GM21390 (cell line): ENCODE data around the gene LRP10.
A peak's percentile ranks its signal among the peaks of the same experiment; 100 is the strongest.
"Not testable (repeated sequence)": the region's sequence is repeated elsewhere in the genome, so short reads cannot be mapped to it uniquely, and the experiment has no call there.

Experiments used
- ATAC-seq: cut with Tn5 transposase; IDR thresholded peaks from one replicate; pipeline ENCODE4 v1.9.1; 2021; ENCODE audit not compliant: unreplicated experiment

The LRP10 gene

DNA sequence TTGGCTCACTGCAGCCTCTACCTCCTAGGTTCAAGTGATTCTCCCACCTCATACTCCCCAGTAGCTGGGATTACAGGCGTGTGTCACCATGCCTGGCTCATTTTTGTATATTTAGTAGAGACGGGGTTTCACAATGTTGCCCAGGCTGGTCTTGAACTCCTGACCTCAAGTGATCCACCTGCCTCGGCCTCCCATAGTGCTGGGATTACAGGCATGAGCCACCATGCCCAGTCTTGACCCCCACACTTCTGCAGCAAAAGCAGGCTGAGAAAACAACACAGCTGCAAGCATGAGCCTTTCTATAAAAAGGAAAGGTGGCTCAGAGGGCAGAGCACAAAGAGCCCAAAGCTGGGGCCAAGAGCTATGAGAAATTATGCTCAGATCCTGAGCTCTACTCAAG, 11.2 kb upstream of the LRP10 start:
- not testable (repeated sequence) for ATAC-seq

DNA sequence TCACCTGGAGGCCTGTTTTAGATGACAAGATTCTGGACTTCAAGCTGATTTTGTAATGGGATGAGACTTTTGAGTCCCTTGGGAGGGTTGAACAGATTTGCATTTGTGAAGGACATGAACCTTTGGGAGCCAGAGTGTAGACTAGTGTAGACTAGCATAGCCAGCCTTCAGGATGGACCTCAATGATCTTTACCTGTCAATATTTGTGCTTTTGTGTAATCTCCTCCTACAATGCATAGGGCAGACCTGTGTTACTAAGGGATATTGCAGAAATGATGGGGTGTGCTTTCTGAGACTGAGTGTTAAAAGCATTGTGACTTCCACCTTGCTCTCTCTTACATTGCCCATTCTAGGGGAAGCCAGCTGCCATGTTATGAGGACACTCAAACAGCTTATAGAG, 9.9 kb upstream of the LRP10 start:
- ATAC-seq, result no peak

DNA sequence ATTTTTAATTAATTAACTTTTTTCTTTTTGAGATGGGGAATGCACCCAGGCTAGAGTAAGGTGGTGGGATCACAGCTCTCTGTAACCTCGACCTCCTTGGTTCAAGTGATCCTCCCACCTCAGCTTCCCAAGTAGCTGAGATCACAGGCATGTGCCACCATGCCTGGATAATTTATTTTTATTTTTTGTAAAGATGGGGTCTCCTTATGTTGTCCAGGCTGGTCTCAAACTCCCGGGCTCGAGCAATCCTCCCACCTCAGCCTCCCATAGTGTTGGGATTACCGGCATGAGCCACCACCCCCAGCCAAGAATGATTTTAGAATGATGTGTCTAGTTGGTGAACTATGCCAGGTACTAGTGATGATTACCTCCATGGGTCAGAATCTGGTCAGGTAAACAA, 6.6 kb upstream of the LRP10 start:
- no peak for ATAC-seq

DNA sequence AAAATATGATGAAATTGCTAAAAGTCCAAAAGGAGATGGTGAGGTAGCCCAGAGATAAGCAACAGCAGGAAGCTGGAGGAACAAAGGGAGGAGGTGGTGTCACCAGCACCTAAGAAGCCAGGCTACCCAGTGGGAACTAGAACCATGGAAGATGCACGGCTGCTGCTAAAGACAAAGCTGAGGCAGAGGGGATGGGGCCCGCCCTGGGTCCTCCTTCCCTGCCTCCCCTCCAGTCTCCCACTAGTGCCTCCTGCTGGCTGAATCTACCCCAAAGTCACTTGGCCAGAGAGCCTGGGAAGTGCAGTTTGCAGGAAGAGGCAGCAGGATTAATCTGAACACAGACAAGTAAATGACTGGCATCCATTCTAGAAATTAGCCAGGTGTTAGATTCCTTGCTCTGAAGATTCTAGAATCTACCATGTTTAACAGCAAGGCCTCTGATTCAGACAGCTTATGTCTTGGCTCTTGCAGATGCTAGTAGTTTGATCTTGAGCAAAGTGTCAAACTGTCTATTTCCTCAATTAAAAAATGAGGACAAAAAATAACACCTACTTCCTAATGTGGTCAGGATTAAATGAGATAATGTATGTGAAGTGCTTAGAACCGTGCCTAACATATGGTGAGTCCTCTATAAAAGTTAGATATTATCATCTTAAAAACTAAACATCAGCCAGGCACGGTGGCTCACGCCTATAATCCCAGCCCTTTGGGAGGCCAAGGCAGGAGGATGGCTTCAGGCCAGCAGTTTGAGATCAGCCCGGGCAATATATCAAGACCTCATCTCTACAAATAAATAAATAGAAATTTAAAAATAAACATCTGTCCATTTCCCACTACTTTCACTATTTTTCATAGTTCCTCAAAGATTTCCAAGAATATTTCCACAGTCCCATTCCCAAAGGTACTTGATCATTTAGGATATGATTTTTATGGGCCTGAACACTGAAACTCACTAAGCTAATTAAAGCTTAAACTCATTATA, 5.8 kb upstream of the LRP10 start:
- no peak for ATAC-seq

DNA sequence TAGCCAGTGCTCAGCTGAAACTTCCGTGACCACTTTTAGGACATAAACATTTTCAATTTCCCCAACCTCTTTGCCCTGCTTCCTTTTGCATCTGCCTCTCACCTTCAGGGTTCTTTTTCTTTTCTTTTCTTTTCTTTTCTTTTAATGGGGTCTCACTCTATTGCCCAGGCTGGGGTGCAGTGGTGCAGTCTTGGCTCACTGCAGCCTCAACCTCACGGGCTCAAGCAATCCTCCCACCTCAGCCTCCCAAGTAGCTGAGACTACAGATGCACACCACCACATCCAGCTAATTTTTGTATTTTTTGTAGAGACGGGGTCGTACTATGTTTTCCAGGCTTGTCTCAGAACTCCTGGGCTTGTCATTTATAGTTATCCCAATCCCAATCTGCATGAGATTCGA, 4.7 kb upstream of the LRP10 start:
- ATAC-seq, result no peak

DNA sequence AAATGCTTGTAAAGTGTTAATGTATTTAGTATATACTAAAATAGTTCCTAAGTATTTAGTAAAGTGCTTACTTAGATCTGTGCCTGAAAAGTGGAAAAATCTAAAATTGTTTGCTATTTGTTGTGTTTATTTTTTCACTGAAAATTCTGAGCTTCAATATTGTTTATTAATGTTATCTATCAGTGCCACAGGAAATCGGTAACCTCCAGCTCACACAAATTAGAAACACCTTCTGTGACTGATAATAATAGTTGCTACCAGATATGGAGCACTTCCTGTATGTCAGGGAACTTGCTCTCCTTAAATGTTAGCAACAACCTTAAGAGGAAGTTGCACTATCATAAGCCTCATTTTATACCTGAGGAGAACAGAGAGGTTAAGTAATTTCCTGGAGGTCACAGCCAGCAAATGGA, 723 bp upstream of the LRP10 start:
- ATAC-seq, result peak; percentile 43

DNA sequence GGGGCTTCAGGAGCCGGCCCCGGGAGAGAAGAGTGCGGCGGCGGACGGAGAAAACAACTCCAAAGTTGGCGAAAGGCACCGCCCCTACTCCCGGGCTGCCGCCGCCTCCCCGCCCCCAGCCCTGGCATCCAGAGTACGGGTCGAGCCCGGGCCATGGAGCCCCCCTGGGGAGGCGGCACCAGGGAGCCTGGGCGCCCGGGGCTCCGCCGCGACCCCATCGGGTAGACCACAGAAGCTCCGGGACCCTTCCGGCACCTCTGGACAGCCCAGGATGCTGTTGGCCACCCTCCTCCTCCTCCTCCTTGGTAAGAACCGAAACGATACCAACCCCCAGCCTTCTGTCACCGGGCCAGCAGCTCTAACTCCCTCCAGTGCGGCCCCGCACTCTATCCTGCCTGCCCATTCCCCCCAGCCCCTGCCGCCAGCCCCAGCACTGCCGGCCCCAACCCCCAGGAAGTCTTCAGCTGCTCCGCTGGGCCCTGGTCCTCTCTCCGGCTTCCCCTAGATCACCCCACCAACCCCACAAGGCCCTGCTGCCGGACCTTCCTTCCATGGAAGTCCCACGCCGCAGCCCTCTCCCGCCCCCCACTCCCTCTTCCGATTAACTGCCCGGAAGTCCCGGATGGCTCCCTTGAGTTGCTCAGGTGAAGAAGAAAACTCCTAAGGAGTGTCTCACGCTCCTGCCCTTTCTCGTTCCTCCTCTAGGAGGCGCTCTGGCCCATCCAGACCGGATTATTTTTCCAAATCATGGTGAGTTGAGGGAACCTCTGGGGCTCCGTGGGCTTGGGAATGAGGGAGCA, 693 bp downstream of the LRP10 start:
- peak; percentile 21 for ATAC-seq

DNA sequence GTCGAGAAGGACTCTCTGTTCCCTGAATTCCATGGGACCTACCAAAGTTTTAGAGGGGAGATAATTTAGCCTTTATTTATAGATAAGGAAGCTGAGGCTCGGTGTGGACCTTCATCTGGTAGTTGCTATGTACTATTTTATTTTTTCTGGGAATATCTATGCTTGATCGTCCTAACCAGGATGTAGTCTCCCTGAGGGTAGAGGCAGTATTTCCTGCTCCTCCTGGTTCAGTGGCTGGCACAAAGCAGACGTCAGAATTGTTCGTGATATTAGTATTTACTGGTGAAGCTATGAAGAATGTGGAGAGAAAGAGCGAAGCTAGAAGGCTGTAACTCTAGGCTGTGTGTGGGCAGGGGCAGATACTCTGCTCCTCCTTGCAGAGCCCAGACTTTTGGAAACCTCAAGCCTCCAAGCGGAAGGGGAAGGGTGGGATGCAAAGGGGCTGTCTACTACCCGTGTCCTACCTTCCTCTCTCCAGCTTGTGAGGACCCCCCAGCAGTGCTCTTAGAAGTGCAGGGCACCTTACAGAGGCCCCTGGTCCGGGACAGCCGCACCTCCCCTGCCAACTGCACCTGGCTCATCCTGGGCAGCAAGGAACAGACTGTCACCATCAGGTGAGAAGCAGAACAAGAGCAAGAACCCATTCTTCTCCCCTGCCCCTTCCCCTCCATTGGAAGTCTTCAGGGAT, 1.4 kb downstream of the LRP10 start:
- ATAC-seq, result no peak

DNA sequence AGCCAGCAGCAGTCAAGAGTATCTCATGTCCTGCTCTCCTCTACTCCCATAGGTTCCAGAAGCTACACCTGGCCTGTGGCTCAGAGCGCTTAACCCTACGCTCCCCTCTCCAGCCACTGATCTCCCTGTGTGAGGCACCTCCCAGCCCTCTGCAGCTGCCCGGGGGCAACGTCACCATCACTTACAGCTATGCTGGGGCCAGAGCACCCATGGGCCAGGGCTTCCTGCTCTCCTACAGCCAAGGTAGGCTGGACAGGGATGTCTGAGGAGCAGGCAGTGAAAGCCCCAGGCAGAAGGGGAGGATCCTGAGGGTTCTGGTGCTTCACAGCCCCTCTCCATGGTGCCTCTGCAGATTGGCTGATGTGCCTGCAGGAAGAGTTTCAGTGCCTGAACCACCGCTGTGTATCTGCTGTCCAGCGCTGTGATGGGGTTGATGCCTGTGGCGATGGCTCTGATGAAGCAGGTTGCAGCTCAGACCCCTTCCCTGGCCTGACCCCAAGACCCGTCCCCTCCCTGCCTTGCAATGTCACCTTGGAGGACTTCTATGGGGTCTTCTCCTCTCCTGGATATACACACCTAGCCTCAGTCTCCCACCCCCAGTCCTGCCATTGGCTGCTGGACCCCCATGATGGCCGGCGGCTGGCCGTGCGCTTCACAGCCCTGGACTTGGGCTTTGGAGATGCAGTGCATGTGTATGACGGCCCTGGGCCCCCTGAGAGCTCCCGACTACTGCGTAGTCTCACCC, 3.6 kb downstream of the LRP10 start:
- no peak for ATAC-seq

DNA sequence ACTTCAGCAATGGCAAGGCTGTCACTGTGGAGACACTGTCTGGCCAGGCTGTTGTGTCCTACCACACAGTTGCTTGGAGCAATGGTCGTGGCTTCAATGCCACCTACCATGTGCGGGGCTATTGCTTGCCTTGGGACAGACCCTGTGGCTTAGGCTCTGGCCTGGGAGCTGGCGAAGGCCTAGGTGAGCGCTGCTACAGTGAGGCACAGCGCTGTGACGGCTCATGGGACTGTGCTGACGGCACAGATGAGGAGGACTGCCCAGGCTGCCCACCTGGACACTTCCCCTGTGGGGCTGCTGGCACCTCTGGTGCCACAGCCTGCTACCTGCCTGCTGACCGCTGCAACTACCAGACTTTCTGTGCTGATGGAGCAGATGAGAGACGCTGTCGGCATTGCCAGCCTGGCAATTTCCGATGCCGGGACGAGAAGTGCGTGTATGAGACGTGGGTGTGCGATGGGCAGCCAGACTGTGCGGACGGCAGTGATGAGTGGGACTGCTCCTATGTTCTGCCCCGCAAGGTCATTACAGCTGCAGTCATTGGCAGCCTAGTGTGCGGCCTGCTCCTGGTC, 4.3 kb downstream of the LRP10 start:
- no peak for ATAC-seq

DNA sequence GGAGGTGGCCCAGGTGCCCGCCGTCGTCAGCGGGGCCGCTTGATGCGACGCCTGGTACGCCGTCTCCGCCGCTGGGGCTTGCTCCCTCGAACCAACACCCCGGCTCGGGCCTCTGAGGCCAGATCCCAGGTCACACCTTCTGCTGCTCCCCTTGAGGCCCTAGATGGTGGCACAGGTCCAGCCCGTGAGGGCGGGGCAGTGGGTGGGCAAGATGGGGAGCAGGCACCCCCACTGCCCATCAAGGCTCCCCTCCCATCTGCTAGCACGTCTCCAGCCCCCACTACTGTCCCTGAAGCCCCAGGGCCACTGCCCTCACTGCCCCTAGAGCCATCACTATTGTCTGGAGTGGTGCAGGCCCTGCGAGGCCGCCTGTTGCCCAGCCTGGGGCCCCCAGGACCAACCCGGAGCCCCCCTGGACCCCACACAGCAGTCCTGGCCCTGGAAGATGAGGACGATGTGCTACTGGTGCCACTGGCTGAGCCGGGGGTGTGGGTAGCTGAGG, 5.5 kb downstream of the LRP10 start:
- no peak for ATAC-seq

DNA sequence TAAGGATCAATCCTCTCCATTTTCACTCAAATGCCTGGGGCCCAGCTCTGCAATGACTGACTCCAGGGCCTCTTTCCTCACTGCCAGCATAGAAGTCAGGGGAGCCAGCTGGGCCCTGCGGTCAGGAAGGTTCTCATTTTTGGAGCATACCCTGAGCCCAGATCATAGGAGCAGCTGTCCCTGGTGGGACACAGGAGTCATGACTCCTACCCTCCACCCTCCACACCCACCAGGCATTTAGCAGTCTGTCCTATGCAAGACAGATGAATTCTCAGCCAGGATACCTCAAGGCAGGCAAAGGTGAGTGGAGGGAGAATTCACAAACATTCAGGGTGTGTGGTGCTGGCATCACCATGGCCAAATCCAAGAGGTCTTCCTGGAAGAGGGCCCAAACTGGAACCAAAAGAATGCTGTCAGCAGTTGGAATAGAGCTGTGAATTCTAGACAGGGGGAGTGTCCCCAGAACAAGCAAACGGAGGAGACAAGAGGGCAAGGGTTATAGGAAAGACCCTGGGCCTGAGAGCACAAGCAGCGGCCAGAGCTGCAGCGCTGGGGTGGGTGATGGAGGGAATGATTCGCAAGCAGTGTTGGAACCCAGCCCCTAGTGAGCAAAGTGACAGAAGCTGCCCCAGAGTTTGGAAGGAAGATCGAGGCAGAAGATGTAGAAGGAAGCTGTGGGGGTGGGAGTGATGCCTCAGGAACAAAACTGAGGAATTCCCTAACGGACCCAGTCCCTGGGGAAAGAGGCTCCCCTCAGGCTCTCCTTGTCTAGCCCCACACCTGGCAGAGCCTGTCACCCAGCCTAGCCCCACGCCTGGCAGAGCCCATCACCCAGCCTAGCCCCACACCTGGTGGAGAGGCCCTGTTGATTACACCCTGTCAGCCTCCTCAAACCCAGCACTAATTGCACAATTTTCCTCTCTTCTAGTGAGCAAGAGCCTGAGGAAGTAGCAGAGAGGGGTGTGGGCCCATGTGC, 7.0 kb downstream of the LRP10 start:
- no peak for ATAC-seq

DNA sequence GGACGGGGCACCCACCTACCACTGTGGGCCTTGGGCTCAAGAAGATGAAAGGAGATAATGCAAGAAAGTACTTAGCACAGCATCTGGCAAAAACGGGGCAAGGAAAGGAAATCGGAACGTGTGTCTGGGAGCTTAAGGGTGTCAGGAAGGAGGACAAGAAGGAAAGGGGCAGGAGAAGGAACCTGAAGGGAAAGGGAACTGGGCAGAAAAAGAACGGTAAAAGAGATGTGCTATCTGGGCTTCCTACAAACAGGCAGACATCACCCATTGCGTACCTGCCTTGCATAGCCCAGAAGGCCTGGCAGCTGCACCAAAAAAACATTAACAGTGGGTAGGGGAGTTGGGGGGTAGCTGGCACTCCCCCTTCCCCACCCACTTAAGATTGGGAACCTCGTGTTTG, 10.5 kb downstream of the LRP10 start:
- ATAC-seq, result no peak

DNA sequence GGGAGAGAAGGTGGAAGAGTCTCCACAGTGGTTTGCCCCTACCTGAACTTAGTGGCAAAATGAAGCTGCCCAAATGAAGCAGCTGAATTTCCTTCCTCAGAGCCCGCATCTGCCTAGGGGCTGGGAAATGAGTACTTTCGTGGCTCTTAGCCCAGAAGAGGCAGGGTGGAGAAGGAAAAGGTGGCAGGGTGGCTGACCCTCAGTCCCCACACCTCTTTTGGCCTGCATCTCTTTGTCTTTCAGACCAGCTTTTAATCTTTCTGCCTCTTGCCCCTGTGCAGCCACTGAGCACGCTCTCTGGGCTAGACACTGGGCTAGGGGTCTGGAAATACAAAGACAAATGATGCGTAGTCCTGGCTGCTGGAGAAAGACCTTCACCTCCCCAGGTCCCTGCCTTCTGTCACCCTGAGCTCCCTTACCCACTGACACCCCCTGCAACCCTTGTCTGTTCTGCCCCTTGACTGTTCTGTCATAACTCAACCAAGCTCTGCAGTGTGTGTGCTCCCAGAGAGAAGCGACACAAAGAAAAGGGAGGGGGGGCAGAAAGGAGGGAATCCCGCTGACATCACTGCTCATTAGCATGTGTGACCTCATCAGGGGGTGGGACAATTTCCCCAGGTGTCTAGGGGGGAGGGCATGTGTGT, 11.1 kb downstream of the LRP10 start:
- no peak for ATAC-seq

DNA sequence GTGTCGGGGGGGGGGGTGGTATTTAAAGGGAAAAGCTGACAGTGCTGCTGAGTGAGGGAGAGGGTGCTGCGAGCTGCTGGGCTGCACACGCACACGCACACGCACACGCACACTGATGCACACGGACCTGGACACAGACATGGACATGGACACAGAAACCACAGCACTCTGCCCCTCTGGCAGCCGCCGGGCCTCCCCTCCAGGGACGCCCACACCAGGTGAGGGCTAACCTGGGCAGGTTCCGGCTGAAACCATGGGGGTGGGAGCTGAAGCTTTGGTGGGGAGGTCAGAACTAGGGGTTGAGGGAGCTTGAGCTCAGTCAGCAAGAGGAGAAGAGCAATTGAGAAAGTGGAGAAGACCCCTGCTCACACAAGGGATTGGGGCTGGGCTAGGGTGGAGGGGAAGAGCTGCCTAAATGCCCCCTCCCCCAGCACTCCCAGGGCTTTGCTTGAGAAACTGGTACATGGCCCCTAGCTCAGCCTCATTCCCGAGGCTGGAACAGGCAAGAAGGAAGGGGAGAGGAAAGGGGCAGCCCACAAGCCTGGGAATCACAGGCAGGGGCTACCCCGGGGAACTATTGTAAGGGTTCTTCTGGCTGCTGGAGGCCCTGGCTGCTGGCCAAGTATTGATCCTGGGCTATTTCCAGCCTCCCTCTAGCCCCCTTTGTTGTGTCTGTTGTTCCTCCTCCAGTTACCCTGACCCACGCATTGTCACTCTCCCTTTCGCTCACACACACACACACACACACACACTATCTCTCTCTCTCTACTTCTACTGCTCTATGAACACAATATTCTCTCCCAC, 11.8 kb downstream of the LRP10 start, which contains the start of gene REM2:
Gene REM2, plus strand, starts transcription at position 50 of the 804 bp plus-strand sequence. Its CDS starts 66 bp downstream, at position 116.
- ATAC-seq, result no peak

DNA sequence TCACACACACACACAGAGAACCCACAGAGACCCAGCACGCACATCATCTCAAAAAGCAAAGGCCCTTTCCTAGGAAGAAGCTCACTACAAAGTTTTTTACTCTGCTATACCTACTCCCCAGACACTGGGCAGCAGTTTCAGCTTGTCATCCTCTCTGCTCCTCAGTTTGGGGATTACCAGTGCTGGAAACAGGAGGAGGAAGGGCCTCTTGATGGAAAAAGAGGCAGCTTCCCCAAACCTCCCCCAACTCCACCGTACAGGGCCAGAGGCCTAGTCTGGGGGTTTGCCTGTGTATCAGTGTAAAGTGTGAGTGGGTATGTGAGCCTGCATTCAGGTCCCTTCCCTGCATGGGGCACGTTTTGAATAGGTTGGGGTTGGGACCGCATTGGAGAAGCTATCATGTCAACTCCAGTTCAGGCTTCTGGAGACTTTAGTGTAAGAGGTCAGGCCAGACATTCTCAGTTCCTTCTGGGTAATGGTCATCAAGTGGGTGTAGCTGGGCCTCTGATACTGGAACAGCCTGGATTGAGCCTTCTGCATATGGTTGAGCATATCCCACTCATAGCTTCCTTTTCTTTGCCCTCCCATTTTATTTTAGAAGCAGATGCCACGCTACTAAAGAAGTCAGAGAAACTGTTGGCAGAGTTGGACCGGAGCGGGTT, 12.7 kb downstream of the LRP10 start:
- ATAC-seq, result no peak
